Esophagus muscularis mucosa (tissue), 4 donors: ENCODE measurements around the gene STARD7.

Experiments
- CTCF ChIP-seq, 3 experiments: fragments of 200-600 bp in 2 of 3; fragments of 450-650 bp in 1 of 3; sonication (generic) in 2 of 3; IDR thresholded peaks; one replicate each; pipeline ENCODE4 v1.5.1; 2017 to 2019; ENCODE audit warnings: antibody characterized with exemption in 3 of 3, mild to moderate bottlenecking in 2 of 3, moderate library complexity in 1 of 3
- EP300 ChIP-seq: sonication (generic); formaldehyde crosslinking; IDR thresholded peaks from one replicate; pipeline ENCODE4 v1.6.1; 2017; ENCODE audit warnings: antibody characterized with exemption
- POLR2A ChIP-seq: fragments of 450-650 bp; IDR thresholded peaks from one replicate; pipeline ENCODE4 v1.6.1; 2017; ENCODE audit warnings: antibody characterized with exemption, moderate library complexity, mild to moderate bottlenecking, low read depth

DNA sequence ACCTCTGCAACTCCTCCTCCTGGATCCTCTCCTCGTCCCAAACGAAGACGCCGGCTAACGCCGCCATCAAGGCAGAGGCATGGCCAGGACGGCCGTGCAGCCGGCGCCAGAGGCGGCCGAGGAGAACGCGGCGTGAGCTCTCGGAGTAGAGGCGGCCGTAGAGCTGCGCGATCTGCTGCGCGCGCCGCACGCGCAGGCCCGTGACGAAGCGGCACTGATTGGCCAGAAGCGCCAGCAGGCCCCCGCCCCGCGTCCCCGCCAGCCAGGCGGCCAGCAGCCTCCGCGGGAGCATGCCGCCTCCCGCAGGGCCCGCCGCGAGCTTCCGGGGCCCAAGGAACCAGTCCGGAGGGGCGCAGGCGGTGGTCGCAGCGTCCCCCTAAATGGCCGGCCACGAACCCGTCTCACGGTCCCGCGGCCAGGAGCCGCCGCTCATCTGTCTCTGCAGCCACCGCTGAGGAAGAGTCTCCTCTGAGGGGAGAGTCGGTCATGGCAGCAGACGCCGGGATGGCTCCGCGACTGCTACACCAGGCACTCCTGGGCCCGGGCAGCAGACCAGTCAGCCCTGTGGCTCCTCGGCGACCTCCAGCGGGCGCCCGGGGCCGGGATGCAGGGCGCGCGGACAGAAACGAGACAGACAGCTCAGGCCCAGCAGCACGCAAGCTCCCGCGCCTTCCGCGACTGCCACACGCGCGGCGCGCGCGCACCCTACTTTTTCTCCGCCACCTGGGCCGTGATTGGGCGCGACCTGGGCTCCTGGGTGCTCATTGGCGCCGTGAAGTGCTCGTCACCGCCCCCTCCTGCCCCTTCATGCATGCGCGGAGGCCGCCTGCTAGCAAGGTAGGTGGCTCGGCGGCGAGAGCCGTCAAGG, at the start of gene STARD7:
- TF ChIP-seq CTCF (IDR thresholded peaks at IDR 0.05) (peak in 2 of 3 experiments; percentile 9 to 13), POLR2A (peak; percentile 89), EP300 (no peak)
